ENCODE results near the gene OPRPN. TPM values are rescaled to one million over a fixed set of nuclear protein-coding genes. Genes with fewer than 3 reads are reported as not detected.

OPRPN gene
- total RNA-seq, 4 donors from 2014 or later: not detected

GRCh38 chr4:70365479-70365878 lies 32.3 kb upstream of the OPRPN start:
- intact Hi-C loops (cut with DNase I): no loop called here
- no peaks in the 10 kb centered on the region for H3K27me3 ChIP-seq
- H3K36me3 ChIP-seq: no peaks in the 10 kb centered on the region
- H3K4me3 ChIP-seq: no peak overlapping the region
- no peak for DNase-seq
- TF ChIP-seq, protein P1, sequence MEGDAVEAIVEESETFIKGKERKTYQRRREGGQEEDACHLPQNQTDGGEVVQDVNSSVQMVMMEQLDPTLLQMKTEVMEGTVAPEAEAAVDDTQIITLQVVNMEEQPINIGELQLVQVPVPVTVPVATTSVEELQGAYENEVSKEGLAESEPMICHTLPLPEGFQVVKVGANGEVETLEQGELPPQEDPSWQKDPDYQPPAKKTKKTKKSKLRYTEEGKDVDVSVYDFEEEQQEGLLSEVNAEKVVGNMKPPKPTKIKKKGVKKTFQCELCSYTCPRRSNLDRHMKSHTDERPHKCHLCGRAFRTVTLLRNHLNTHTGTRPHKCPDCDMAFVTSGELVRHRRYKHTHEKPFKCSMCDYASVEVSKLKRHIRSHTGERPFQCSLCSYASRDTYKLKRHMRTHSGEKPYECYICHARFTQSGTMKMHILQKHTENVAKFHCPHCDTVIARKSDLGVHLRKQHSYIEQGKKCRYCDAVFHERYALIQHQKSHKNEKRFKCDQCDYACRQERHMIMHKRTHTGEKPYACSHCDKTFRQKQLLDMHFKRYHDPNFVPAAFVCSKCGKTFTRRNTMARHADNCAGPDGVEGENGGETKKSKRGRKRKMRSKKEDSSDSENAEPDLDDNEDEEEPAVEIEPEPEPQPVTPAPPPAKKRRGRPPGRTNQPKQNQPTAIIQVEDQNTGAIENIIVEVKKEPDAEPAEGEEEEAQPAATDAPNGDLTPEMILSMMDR (IDR thresholded peaks at IDR 0.05): no peak
- no peak for TF ChIP-seq POLR2A (IDR thresholded peaks at IDR 0.05)
- H3K9me3 ChIP-seq: no peaks in the 10 kb centered on the region
- no peak overlapping the region for H3K27ac ChIP-seq
- H3K4me1 ChIP-seq: no peaks in the 10 kb centered on the region
- WGBS, 2 donors: 19 to 21% methylated on average over 2 of the region's 2 CpGs

- Histone ChIP-seq H3K4me3 (no peak overlapping the region), H3K36me3 (no peaks in the 10 kb centered on the region), H3K4me1 (no peaks in the 10 kb centered on the region), H3K27me3 (no peaks in the 10 kb centered on the region), H3K9me3 (no peaks in the 10 kb centered on the region), H3K27ac (no peak overlapping the region)
- TF ChIP-seq POLR2A (IDR thresholded peaks at IDR 0.05): no peak
- TF ChIP-seq, protein P1 (IDR thresholded peaks at IDR 0.05): no peak
- DNase-seq: no peak
- intact Hi-C loops (cut with DNase I): no loop called here
- WGBS, 2 donors: 89 to 91% methylated on average over 1 of the region's 1 CpG
These were observed 29.9 kb upstream of the OPRPN start for GRCh38 chr4:70367813-70368212.

- whole genome bisulfite sequencing, 2 donors: 73 to 78% methylated on average over 4 of the region's 4 CpGs
- H3K36me3 ChIP-seq: no peaks in the 10 kb centered on the region
- no peak for TF ChIP-seq POLR2A (IDR thresholded peaks at IDR 0.05)
- TF ChIP-seq, protein P1 (IDR thresholded peaks at IDR 0.05): no peak
- H3K4me1 ChIP-seq: no peaks in the 10 kb centered on the region
- H3K27me3 ChIP-seq: no peaks in the 10 kb centered on the region
- H3K9me3 ChIP-seq: no peaks in the 10 kb centered on the region
- H3K4me3 ChIP-seq: no peak overlapping the region
- no peak overlapping the region for H3K27ac ChIP-seq
- intact Hi-C loops (cut with DNase I): no loop called here
- DNase-seq: no peak
These were observed 25.8 kb upstream of the OPRPN start for GRCh38 chr4:70371987-70372386.

- TF ChIP-seq, protein P1 (IDR thresholded peaks at IDR 0.05): no peak
- no peak for TF ChIP-seq POLR2A (IDR thresholded peaks at IDR 0.05)
- WGBS, 2 donors: 85% methylated on average over 3 of the region's 3 CpGs
- intact Hi-C loops (cut with DNase I): no loop called here
- Histone ChIP-seq H3K4me3 (no peak overlapping the region), H3K36me3 (no peaks in the 10 kb centered on the region), H3K4me1 (no peaks in the 10 kb centered on the region), H3K9me3 (no peaks in the 10 kb centered on the region), H3K27me3 (no peaks in the 10 kb centered on the region), H3K27ac (no peak overlapping the region)
- no peak for DNase-seq
These were observed 25.0 kb upstream of the OPRPN start for GRCh38 chr4:70372760-70373159.

GRCh38 chr4:70380578-70380977 lies 17.2 kb upstream of the OPRPN start:
- TF ChIP-seq POLR2A (IDR thresholded peaks at IDR 0.05): no peak
- TF ChIP-seq, protein P1 (IDR thresholded peaks at IDR 0.05): no peak
- no peaks in the 10 kb centered on the region for H3K36me3 ChIP-seq
- WGBS, 2 donors: 29 to 34% methylated on average over 3 of the region's 3 CpGs
- H3K4me3 ChIP-seq: no peak overlapping the region
- no peak overlapping the region for H3K27ac ChIP-seq
- H3K9me3 ChIP-seq: no peaks in the 10 kb centered on the region
- no peak for DNase-seq
- H3K27me3 ChIP-seq: no peaks in the 10 kb centered on the region
- intact Hi-C loops (cut with DNase I): no loop called here
- H3K4me1 ChIP-seq: no peaks in the 10 kb centered on the region

Measured in esophagus squamous epithelium (tissue), 5 donors.